ENCODE results near the gene RAB3C. TPM values are rescaled to one million over a fixed set of nuclear protein-coding genes. Genes with fewer than 3 reads are reported as not detected.

RAB3C gene
- total RNA-seq, 1 donor from 2014 or later = 2.5 TPM

- no peak overlapping the region for H3K27ac ChIP-seq
- H3K9me3 ChIP-seq = no peaks in the 10 kb centered on the region
- H3K27me3 ChIP-seq = no peaks in the 10 kb centered on the region
- DNase-seq (ENCODE audit: extremely low spot score in 2 of 2) = no peak
- H3K4me1 ChIP-seq = no peaks in the 10 kb centered on the region
- H3K4me3 ChIP-seq = no peak overlapping the region
- H3K36me3 ChIP-seq = no peaks in the 10 kb centered on the region
- intact Hi-C loops (cut with DNase I) = no loop called here
- TF ChIP-seq POLR2AphosphoS5 (IDR thresholded peaks at IDR 0.05; ENCODE audit: insufficient read depth in 1 of 2, low read depth in 1 of 2) (no peak), CTCF (IDR thresholded peaks at IDR 0.05) (peak in 2 of 3 experiments; percentile 26 to 43)
Measured at GRCh38 chr5:58871648-58872242, 288.9 kb downstream of the RAB3C start.

GRCh38 chr5:58872670-58873273, 289.9 kb downstream of the RAB3C start:
- no peak for DNase-seq (ENCODE audit: extremely low spot score in 2 of 2)
- H3K27me3 ChIP-seq = no peaks in the 10 kb centered on the region
- no peak for TF ChIP-seq POLR2AphosphoS5 (IDR thresholded peaks at IDR 0.05; ENCODE audit: insufficient read depth in 1 of 2, low read depth in 1 of 2)
- no peak for TF ChIP-seq CTCF (IDR thresholded peaks at IDR 0.05)
- TF ChIP-seq POLR2A (IDR thresholded peaks at IDR 0.05) = no peak
- no peaks in the 10 kb centered on the region for H3K4me1 ChIP-seq
- H3K27ac ChIP-seq = no peak overlapping the region
- no peaks in the 10 kb centered on the region for H3K9me3 ChIP-seq
- no peaks in the 10 kb centered on the region for H3K36me3 ChIP-seq
- intact Hi-C loops (cut with DNase I) = no loop called here
- no peak overlapping the region for H3K4me3 ChIP-seq

GRCh38 chr5:58875599-58875998, 292.7 kb downstream of the RAB3C start:
- TF ChIP-seq CTCF (IDR thresholded peaks at IDR 0.05) (no peak), POLR2A (IDR thresholded peaks at IDR 0.05) (no peak), POLR2AphosphoS5 (IDR thresholded peaks at IDR 0.05; ENCODE audit: insufficient read depth in 1 of 2, low read depth in 1 of 2) (no peak)
- intact Hi-C loops (cut with DNase I) = no loop called here
- DNase-seq (ENCODE audit: extremely low spot score in 2 of 2) = no peak

GRCh38 chr5:58885260-58885659, 302.4 kb downstream of the RAB3C start:
- Histone ChIP-seq H3K4me3 (no peak overlapping the region), H3K27me3 (no peaks in the 10 kb centered on the region), H3K27ac (no peak overlapping the region), H3K36me3 (no peaks in the 10 kb centered on the region), H3K4me1 (no peaks in the 10 kb centered on the region), H3K9me3 (no peaks in the 10 kb centered on the region)
- TF ChIP-seq CTCF (IDR thresholded peaks at IDR 0.05) = no peak
- no peak for TF ChIP-seq POLR2A (IDR thresholded peaks at IDR 0.05)
- TF ChIP-seq POLR2AphosphoS5 (IDR thresholded peaks at IDR 0.05; ENCODE audit: insufficient read depth in 1 of 2, low read depth in 1 of 2) = no peak
- intact Hi-C loops (cut with DNase I) = loop anchor here (10.0 kb wide), 1 partner anchor 290 kb away; no protein-coding TSS in a partner anchor
- no peak for DNase-seq (ENCODE audit: extremely low spot score in 2 of 2)

More at GRCh38 chr5:58875599-58875998, 292.7 kb downstream of the RAB3C start:
- Histone ChIP-seq H3K4me3 (no peak overlapping the region), H3K27me3 (no peaks in the 10 kb centered on the region), H3K4me1 (no peaks in the 10 kb centered on the region), H3K9me3 (no peaks in the 10 kb centered on the region), H3K36me3 (no peaks in the 10 kb centered on the region), H3K27ac (no peak overlapping the region)

All from vagina (tissue), 2 donors.